Measurements from ENCODE around the gene GNAQ. TPM values are rescaled to one million over a fixed set of nuclear protein-coding genes. Genes with fewer than 3 reads are reported as not detected.

GNAQ gene
- total RNA-seq, 1 experiment from 2014 or later: 34.1 TPM

GRCh38 chr9:77980622-77981021 lies 51.0 kb downstream of the GNAQ start:
- DNase-seq: no peak
- no TSS peak for BruUV-seq (replicated peaks)
- H3K27ac Mint-ChIP-seq (ENCODE audit: unreplicated experiment): no peak overlapping the region
- H3K4me3 Mint-ChIP-seq (ENCODE audit: low read depth, unreplicated experiment): no peak overlapping the region
- CTCF ChIA-PET: no interaction called here
- H3K36me3 Mint-ChIP-seq (ENCODE audit: insufficient read depth, unreplicated experiment): no peaks in the 10 kb centered on the region
- no peaks in the 10 kb centered on the region for H3K9me3 Mint-ChIP-seq (ENCODE audit: low read depth, unreplicated experiment)
- no peaks in the 10 kb centered on the region for H3K27me3 Mint-ChIP-seq (ENCODE audit: unreplicated experiment)
- intact Hi-C loops (cut with micrococcal nuclease; ENCODE audit: unreplicated experiment): no loop called here
- H3K4me1 Mint-ChIP-seq (ENCODE audit: low read depth, unreplicated experiment): peaks cover 28% of the 10 kb centered on the region
- TF ChIP-seq, protein P1, sequence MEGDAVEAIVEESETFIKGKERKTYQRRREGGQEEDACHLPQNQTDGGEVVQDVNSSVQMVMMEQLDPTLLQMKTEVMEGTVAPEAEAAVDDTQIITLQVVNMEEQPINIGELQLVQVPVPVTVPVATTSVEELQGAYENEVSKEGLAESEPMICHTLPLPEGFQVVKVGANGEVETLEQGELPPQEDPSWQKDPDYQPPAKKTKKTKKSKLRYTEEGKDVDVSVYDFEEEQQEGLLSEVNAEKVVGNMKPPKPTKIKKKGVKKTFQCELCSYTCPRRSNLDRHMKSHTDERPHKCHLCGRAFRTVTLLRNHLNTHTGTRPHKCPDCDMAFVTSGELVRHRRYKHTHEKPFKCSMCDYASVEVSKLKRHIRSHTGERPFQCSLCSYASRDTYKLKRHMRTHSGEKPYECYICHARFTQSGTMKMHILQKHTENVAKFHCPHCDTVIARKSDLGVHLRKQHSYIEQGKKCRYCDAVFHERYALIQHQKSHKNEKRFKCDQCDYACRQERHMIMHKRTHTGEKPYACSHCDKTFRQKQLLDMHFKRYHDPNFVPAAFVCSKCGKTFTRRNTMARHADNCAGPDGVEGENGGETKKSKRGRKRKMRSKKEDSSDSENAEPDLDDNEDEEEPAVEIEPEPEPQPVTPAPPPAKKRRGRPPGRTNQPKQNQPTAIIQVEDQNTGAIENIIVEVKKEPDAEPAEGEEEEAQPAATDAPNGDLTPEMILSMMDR (IDR thresholded peaks at IDR 0.05; ENCODE audit: unreplicated experiment): no peak

- CTCF ChIA-PET: no interaction called here
- H3K9me3 Mint-ChIP-seq (ENCODE audit: low read depth, unreplicated experiment): no peaks in the 10 kb centered on the region
- H3K4me1 Mint-ChIP-seq (ENCODE audit: low read depth, unreplicated experiment): peaks cover 28% of the 10 kb centered on the region
- H3K27me3 Mint-ChIP-seq (ENCODE audit: unreplicated experiment): no peaks in the 10 kb centered on the region
- TF ChIP-seq, protein P1 (IDR thresholded peaks at IDR 0.05; ENCODE audit: unreplicated experiment): no peak
- H3K4me3 Mint-ChIP-seq (ENCODE audit: low read depth, unreplicated experiment): no peak overlapping the region
- H3K36me3 Mint-ChIP-seq (ENCODE audit: insufficient read depth, unreplicated experiment): no peaks in the 10 kb centered on the region
- H3K27ac Mint-ChIP-seq (ENCODE audit: unreplicated experiment): peak overlapping the region; percentile 37
- no peak for DNase-seq
- BruUV-seq (replicated peaks): no TSS peak
- intact Hi-C loops (cut with micrococcal nuclease; ENCODE audit: unreplicated experiment): loop anchor here (5.0 kb wide), 1 partner anchor 136 kb away; no protein-coding TSS in a partner anchor
Observed at GRCh38 chr9:77978086-77978781, 53.4 kb downstream of the GNAQ start.

GRCh38 chr9:77977210-77977611 lies 54.4 kb downstream of the GNAQ start:
- peaks cover 28% of the 10 kb centered on the region for H3K4me1 Mint-ChIP-seq (ENCODE audit: low read depth, unreplicated experiment)
- TF ChIP-seq, protein P1 (IDR thresholded peaks at IDR 0.05; ENCODE audit: unreplicated experiment): no peak
- intact Hi-C loops (cut with micrococcal nuclease; ENCODE audit: unreplicated experiment): loop anchor here (1.0 to 5.0 kb wide), 4 partner anchors 58 to 236 kb away; no protein-coding TSS in a partner anchor
- BruUV-seq (replicated peaks): no TSS peak
- H3K27me3 Mint-ChIP-seq (ENCODE audit: unreplicated experiment): no peaks in the 10 kb centered on the region
- DNase-seq: peak; percentile 54
- no peak overlapping the region for H3K4me3 Mint-ChIP-seq (ENCODE audit: low read depth, unreplicated experiment)
- H3K36me3 Mint-ChIP-seq (ENCODE audit: insufficient read depth, unreplicated experiment): no peaks in the 10 kb centered on the region
- no peak overlapping the region for H3K27ac Mint-ChIP-seq (ENCODE audit: unreplicated experiment)
- CTCF ChIA-PET: interaction anchor here (0.7 to 1.3 kb wide), 15 partner anchors 11 to 263 kb away, joined by 3 to 42 read pairs (median 5); no protein-coding TSS in a partner anchor
- no peaks in the 10 kb centered on the region for H3K9me3 Mint-ChIP-seq (ENCODE audit: low read depth, unreplicated experiment)

DNA sequence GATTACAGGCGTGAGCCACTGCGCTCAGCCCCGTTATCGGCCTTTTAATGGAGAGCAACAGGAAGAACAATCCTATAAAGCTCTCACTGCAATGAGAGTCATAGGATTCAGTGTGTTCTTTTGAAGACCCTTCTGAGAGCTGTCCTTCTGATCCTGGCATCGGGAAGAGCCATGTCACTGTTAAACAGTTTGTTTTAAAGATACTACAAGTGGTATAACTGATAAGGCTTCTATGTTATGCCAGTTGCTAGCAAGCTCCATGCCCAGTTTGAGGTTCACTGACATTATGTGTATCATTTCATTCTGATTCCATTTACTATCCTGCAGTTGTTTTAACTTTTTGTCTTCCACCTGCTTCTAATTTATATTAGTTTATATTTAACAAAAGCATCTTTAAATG lies 55.8 kb downstream of the GNAQ start:
- Mint-ChIP-seq H3K36me3 (ENCODE audit: insufficient read depth, unreplicated experiment) (no peaks in the 10 kb centered on the region), H3K4me1 (ENCODE audit: low read depth, unreplicated experiment) (peaks cover 19% of the 10 kb centered on the region), H3K4me3 (ENCODE audit: low read depth, unreplicated experiment) (no peak overlapping the region), H3K27me3 (ENCODE audit: unreplicated experiment) (no peaks in the 10 kb centered on the region), H3K9me3 (ENCODE audit: low read depth, unreplicated experiment) (no peaks in the 10 kb centered on the region), H3K27ac (ENCODE audit: unreplicated experiment) (no peak overlapping the region)
- DNase-seq: no peak
- CTCF ChIA-PET: interaction anchor here (1.4 kb wide), 1 partner anchor 18 kb away, joined by 3 read pairs; no protein-coding TSS in a partner anchor
- intact Hi-C loops (cut with micrococcal nuclease; ENCODE audit: unreplicated experiment): loop anchor here (2.0 to 5.0 kb wide), 2 partner anchors 59 to 134 kb away; no protein-coding TSS in a partner anchor
- TF ChIP-seq, protein P1 (IDR thresholded peaks at IDR 0.05; ENCODE audit: unreplicated experiment): no peak
- BruUV-seq (replicated peaks): no TSS peak
